ENCODE results near the gene GALNT16. TPM values are rescaled to one million over a fixed set of nuclear protein-coding genes. Genes with fewer than 3 reads are reported as not detected.

Gene GALNT16
- total and polyA plus RNA-seq, 2 donors from 2014 or later = 13.1 to 15.2 TPM

DNA sequence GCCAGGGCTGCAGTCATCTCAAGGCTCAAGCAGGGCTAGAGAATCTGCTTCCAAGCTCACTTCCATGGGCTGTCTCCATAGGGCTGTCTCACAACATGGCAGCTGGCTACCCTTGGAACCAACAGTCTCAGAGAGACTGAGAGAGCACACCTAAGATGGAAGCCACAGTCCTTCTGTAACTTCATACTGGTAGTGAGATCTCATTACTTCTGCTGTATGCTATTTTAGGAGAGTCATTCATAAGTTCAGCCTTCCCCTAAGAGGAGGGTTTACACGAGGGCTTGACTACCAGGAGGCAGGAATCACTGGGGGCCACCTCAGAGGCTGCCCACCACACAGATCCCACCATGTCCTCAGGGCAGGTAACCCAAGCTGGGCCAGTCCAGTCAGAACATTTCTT lies 108.4 kb downstream of the GALNT16 start:
- Histone ChIP-seq H3K9me3 (ENCODE audit: control insufficient read depth in 2 of 3, insufficient read depth in 1 of 3, low read length in 3 of 3) (no peaks in the 10 kb centered on the region), H3K27me3 (ENCODE audit: control insufficient read depth, insufficient read depth, low read length) (no peaks in the 10 kb centered on the region), H3K4me1 (ENCODE audit: control insufficient read depth in 2 of 3, insufficient read depth in 2 of 3, low read depth in 1 of 3, low read length in 3 of 3) (no peaks in the 10 kb centered on the region), H3K4me3 (ENCODE audit: low read length in 3 of 3) (no peak overlapping the region), H3K27ac (ENCODE audit: low read depth in 2 of 2, low read length in 2 of 2) (no peak overlapping the region), H3K9ac (ENCODE audit: low read length in 3 of 3) (no peak overlapping the region), H3K36me3 (ENCODE audit: control insufficient read depth in 2 of 3, insufficient read depth in 3 of 3, low read length in 3 of 3) (no peaks in the 10 kb centered on the region)
- DNase-seq (no peak), FAIRE-seq (no peak)
- intact Hi-C loops (cut with DNase I) = no loop called here
- no peak for TF ChIP-seq CTCF (IDR thresholded peaks at IDR 0.05; ENCODE audit: borderline replicate concordance, extremely low read depth, insufficient read depth)

- H3K4me3 ChIP-seq (ENCODE audit: low read length in 3 of 3) = no peak overlapping the region
- no peak for TF ChIP-seq CTCF (IDR thresholded peaks at IDR 0.05; ENCODE audit: borderline replicate concordance, extremely low read depth, insufficient read depth)
- peaks cover 0 to 8% (median 2%) of the 10 kb centered on the region in 3 donors for H3K36me3 ChIP-seq (ENCODE audit: control insufficient read depth in 2 of 3, insufficient read depth in 3 of 3, low read length in 3 of 3)
- no peaks in the 10 kb centered on the region for H3K4me1 ChIP-seq (ENCODE audit: control insufficient read depth in 2 of 3, insufficient read depth in 2 of 3, low read depth in 1 of 3, low read length in 3 of 3)
- no peak overlapping the region for H3K9ac ChIP-seq (ENCODE audit: low read length in 3 of 3)
- intact Hi-C loops (cut with DNase I) = no loop called here
- H3K27ac ChIP-seq (ENCODE audit: low read depth in 2 of 2, low read length in 2 of 2) = no peak overlapping the region
- no peak for DNase-seq
- no peak for FAIRE-seq
- no peaks in the 10 kb centered on the region for H3K9me3 ChIP-seq (ENCODE audit: control insufficient read depth in 2 of 3, insufficient read depth in 1 of 3, low read length in 3 of 3)
- H3K27me3 ChIP-seq (ENCODE audit: control insufficient read depth, insufficient read depth, low read length) = no peaks in the 10 kb centered on the region
These were observed 110.1 kb downstream of the GALNT16 start for GRCh38 chr14:69370061-69370460.

DNA sequence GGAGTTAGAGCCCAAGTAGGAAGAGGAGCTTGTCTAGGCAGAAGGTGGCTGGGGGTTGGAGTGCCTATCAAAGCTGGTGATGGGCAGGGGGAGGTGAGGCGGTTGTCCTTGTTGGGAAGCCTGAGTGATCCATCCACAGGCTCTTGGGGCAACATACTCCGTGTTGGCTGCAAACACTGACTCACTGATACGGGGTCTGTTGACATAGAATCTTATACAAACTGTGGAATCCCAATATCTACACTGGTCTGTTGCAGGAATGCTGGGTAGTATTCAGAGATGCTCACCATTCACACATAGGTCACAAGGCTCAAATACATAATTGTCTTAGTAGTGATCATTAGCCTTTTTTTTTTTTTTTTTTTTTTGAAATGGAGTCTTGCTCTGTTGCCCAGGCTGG lies 112.2 kb downstream of the GALNT16 start:
- DNase-seq = no peak

More for the DNA sequence above, 112.2 kb downstream of the GALNT16 start:
- H3K9ac ChIP-seq (ENCODE audit: low read length in 3 of 3) = no peak overlapping the region
- peaks cover 5 to 17% (median 6%) of the 10 kb centered on the region in 3 donors for H3K36me3 ChIP-seq (ENCODE audit: control insufficient read depth in 2 of 3, insufficient read depth in 3 of 3, low read length in 3 of 3)
- H3K27me3 ChIP-seq (ENCODE audit: control insufficient read depth, insufficient read depth, low read length) = no peaks in the 10 kb centered on the region
- no peaks in the 10 kb centered on the region for H3K4me1 ChIP-seq (ENCODE audit: control insufficient read depth in 2 of 3, insufficient read depth in 2 of 3, low read depth in 1 of 3, low read length in 3 of 3)
- no peak overlapping the region for H3K4me3 ChIP-seq (ENCODE audit: low read length in 3 of 3)
- peaks cover 0 to 2% (median 0%) of the 10 kb centered on the region in 3 donors for H3K9me3 ChIP-seq (ENCODE audit: control insufficient read depth in 2 of 3, insufficient read depth in 1 of 3, low read length in 3 of 3)
- intact Hi-C loops (cut with DNase I) = no loop called here
- H3K27ac ChIP-seq (ENCODE audit: low read depth in 2 of 2, low read length in 2 of 2) = no peak overlapping the region
- TF ChIP-seq CTCF (IDR thresholded peaks at IDR 0.05; ENCODE audit: borderline replicate concordance, extremely low read depth, insufficient read depth) = no peak
- no peak for FAIRE-seq

Measured in kidney (tissue), 14 donors.